BE2C (cell line): ENCODE results near the gene NT5C3A.
"Not testable (repeated sequence)": the region's sequence is repeated elsewhere in the genome, so short reads cannot be mapped to it uniquely, and the experiment has no call there.

Experiments used
- DNase-seq: peaks from one replicate; pipeline ENCODE4 v3.0.0-alpha.2; 2020
- H3K27me3 ChIP-seq: fragments of 250-450 bp; sonication (Bioruptor Pico); 2 replicates; pipeline ENCODE4 v1.5.1; 2020; ENCODE audit warnings: mild to moderate bottlenecking
- H3K36me3 ChIP-seq: fragments of 250-450 bp; sonication (Bioruptor Pico); 2 replicates; pipeline ENCODE4 v1.5.1; 2020; ENCODE audit warnings: mild to moderate bottlenecking
- H3K4me1 ChIP-seq: fragments of 250-450 bp; sonication (Bioruptor Pico); 2 replicates; pipeline ENCODE4 v1.5.1; 2020
- H3K4me3 ChIP-seq: 2 replicates; pipeline ENCODE4 v1.5.1; 2011; ENCODE audit warnings: low read depth, low read length
- H3K9me3 ChIP-seq: fragments of 250-450 bp; sonication (Bioruptor Pico); 2 replicates; pipeline ENCODE4 v1.5.1; 2020
- TF ChIP-seq, protein P1 (sequence below): IDR thresholded peaks from 2 replicates; pipeline ENCODE4 v1.5.1; 2012; ENCODE audit warnings: mild to moderate bottlenecking, low read depth, low read length

NT5C3A gene

DNA sequence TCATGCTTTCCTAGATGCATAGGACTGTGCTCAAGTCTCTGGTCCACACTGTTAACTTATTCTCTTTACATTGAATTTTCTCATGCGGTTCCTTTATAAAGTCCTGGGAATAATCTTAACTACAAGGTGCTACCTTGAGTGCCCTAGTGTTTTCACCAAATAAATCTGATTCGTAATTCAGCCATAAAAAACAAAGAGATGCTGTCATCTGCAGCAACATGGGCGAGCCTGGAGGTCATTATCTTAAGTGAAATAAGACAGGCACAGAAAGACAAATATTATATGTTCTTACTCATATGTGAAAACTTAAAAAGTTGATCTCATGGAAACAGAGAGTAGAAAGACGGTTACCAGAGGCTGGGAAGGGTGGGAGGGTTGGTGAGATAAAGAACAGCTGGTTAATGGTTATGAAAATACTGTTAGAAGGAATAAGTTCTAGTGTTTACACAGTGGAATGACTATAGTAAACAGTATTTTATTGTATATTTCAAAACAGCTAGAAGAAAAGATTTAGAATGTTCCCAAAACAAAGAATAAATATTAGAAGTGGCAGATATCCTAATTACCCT is 38.3 kb downstream of the NT5C3A start:
- H3K27me3 ChIP-seq = no peaks in the 10 kb centered on the region
- H3K4me1 ChIP-seq = no peaks in the 10 kb centered on the region

DNA sequence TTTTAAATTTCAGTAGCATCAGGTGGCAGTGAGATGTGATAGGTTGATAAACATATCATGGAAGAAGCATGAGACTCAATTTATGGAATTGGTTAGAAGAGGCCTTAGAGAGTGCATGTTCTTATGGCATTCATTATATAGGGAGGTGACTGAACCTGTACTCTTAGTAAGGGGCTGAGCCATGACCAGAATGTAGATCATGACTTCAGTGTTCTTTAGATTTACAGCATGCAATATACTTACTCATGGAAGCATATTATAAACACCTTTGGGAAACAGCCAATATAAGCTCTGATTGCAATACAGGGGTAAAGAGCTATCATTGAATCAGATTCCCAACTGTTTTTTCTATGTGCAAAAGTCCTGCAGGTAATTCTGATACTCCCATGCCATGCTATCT is 50.2 kb downstream of the NT5C3A start:
- TF ChIP-seq, protein P1, sequence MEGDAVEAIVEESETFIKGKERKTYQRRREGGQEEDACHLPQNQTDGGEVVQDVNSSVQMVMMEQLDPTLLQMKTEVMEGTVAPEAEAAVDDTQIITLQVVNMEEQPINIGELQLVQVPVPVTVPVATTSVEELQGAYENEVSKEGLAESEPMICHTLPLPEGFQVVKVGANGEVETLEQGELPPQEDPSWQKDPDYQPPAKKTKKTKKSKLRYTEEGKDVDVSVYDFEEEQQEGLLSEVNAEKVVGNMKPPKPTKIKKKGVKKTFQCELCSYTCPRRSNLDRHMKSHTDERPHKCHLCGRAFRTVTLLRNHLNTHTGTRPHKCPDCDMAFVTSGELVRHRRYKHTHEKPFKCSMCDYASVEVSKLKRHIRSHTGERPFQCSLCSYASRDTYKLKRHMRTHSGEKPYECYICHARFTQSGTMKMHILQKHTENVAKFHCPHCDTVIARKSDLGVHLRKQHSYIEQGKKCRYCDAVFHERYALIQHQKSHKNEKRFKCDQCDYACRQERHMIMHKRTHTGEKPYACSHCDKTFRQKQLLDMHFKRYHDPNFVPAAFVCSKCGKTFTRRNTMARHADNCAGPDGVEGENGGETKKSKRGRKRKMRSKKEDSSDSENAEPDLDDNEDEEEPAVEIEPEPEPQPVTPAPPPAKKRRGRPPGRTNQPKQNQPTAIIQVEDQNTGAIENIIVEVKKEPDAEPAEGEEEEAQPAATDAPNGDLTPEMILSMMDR = no peak
- Histone ChIP-seq H3K36me3 (peaks cover 26% of the 10 kb centered on the region), H3K4me3 (no peak overlapping the region)

More for the DNA sequence above, 38.3 kb downstream of the NT5C3A start:
- Histone ChIP-seq H3K9me3 (no peaks in the 10 kb centered on the region), H3K36me3 (peaks cover 30% of the 10 kb centered on the region), H3K4me3 (no peak overlapping the region)
- DNase-seq = no peak
- TF ChIP-seq, protein P1 = no peak

DNA sequence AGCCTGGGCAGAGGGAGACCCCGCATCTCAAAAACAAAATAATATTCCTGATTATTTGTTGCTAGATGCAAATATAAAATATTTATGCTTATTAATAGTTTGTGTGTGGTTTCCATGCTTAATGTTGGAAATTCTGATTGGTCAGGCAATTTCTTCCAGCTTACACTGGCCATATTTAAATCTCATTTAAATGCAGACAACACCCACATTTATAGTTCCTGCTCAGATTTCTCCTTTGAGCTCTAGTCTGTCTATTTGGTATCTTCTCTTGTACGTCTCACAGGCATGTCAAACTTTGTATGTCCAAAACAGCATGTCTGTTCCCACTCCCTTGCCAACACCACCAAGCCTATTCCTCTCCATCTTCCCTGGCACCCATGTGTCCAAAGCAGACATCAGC is 52.8 kb downstream of the NT5C3A start:
- H3K9me3 ChIP-seq = no peaks in the 10 kb centered on the region
- H3K36me3 ChIP-seq = peaks cover 18% of the 10 kb centered on the region
- H3K4me3 ChIP-seq = no peak overlapping the region
- no peaks in the 10 kb centered on the region for H3K27me3 ChIP-seq
- no peak for DNase-seq
- TF ChIP-seq, protein P1 = no peak
- no peaks in the 10 kb centered on the region for H3K4me1 ChIP-seq

More for the DNA sequence above, 50.2 kb downstream of the NT5C3A start:
- no peaks in the 10 kb centered on the region for H3K4me1 ChIP-seq
- no peaks in the 10 kb centered on the region for H3K9me3 ChIP-seq
- DNase-seq = no peak
- no peaks in the 10 kb centered on the region for H3K27me3 ChIP-seq

DNA sequence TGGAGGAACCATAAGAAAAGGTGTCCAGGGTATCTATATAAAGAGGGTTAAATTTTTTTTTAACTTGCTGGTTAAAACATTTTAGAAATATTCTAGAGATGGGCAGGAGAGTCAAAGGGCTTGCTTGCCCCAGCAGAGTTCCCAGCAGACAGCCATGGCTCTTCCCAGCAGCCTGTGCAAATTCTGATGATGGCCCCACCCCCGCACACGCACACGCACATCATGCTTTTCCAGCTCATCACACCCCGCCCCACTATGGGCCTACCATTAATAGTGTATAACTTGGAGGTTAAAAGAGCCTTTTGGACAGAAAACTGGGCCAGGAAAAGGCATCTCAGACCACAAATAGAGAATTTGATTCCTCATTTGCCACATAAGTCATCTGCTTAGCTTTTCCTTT is 56.9 kb downstream of the NT5C3A start:
- not testable (repeated sequence) for H3K36me3 ChIP-seq, H3K27me3 ChIP-seq, H3K9me3 ChIP-seq, DNase-seq, H3K4me3 ChIP-seq, H3K4me1 ChIP-seq

DNA sequence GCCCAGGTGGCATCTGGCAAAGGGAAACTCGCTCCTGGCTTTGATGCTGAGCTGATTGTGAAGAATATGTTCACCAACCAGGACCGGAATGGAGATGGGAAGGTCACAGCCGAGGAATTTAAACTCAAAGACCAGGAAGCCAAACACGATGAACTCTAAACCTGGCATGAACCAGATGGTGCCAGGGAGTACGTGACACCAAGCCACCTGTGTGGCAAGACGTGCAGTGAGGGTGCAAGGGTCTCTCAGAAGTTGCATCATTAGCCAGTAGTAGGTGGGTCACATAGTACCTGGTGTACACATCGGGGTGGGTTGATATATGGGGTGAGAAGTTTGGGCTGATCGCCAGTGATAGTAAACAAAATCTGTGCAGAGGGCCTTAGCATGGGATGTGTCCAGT is 57.4 kb downstream of the NT5C3A start:
- H3K4me1 ChIP-seq, H3K27me3 ChIP-seq, H3K9me3 ChIP-seq, DNase-seq, H3K4me3 ChIP-seq, H3K36me3 ChIP-seq: not testable (repeated sequence)

DNA sequence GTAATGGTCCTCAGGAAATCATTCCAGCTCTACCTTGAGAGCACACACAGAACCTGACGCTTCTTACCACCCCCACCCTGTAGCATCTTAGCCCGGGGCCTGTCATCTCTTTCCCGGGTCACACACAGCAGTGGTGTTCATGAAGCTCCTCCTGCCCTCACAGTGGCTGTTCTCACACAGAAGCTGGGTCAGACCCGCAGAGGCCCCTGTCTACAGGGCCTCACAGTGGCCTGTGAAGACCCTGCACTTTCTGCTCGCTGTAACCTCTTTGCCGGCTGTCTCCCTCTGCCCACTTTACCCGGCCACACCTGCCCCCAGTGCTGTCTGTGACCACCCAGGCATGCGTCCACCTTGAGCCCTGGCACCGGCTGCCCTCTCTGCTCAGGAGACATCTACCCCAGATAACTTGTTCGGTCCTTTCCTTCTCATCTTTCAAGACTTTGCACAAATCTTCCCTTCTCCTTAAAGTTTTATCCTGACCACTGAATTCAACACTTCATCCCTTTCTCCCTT is 58.4 kb downstream of the NT5C3A start:
- DNase-seq, H3K27me3 ChIP-seq, H3K9me3 ChIP-seq, H3K36me3 ChIP-seq, H3K4me3 ChIP-seq, H3K4me1 ChIP-seq: not testable (repeated sequence)

DNA sequence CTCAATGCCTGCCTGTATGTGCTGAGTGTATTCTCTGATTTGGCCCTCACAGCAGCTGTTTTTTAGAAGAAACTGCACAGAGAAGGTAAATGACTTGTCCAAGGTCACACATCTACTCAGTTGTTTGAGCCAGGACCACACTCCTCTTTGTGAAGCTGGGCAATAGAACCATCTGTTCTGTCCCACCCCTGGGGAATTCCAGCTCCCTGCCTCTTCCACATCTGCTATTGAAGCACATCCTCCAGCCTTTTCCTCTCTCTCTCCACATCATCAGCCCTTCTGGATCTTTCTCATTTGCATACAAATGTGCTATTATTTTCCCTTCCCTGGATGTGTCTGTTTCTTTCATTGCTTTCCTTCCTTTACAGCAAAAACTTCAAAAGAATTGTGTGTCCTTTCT is 59.5 kb downstream of the NT5C3A start:
- H3K4me3 ChIP-seq, DNase-seq, H3K27me3 ChIP-seq, H3K4me1 ChIP-seq, H3K9me3 ChIP-seq, H3K36me3 ChIP-seq: not testable (repeated sequence)

DNA sequence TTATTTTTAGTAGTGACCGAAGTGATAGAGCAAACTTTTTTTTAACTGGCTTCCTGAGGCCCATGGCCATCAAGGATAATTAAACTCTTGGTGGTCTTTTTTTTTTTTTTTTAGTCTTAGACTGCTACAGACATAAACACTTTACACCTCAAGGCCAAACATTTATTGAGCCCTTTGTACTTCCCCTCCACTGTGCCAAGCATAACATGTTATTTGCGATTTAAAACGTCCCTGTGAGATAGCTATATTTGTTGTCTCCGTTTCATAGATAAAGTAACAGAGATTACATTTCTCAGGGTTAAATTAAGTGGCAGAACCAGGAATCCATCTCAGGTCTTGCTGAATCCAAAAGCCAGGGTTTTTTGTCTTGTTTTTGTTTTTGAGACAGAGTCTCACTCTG is 63.2 kb downstream of the NT5C3A start:
- not testable (repeated sequence) for H3K36me3 ChIP-seq, DNase-seq, H3K27me3 ChIP-seq, H3K4me3 ChIP-seq, H3K4me1 ChIP-seq, H3K9me3 ChIP-seq

DNA sequence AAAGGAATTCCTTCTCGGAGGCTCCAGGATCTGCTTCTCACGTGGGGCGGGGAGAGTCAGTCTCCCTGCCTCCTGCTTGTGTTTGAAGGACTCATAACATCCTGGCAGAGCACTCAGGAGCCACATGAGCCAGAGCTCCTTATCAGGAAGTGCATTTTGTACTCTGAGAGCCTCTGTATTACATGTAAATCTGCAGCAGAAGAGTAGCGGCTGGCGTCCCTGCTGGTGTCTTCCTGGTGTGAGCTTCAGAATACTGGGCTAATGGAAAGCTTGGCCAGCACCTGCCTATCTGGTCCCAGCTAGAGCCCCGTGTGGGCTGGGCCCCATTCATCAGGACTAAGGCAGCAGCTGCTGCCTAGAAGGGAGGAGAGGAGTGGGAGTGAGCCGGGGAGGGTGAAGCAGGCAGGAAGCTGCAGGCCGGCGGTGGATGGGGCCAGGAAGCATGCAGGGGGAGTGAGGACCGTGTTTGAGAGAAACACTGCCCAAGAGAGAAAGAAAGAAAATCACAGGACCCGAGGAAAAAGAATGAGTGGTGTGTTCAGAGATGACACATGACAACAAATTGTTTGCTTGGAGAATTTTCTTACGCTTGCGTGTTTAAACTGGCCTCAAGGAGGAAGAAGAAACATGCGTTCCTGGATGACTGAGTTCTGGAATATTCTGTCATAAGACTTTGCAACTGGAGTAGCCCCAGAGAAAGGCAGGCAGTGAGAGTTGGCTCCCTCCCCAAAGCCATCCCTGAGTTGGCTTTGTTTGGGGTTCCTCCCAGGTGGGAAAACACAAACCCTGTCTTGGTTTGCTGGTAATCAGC is 64.0 kb downstream of the NT5C3A start:
- peak; percentile 53 for DNase-seq
- not testable (repeated sequence) for H3K4me1 ChIP-seq, H3K27me3 ChIP-seq, H3K9me3 ChIP-seq, H3K36me3 ChIP-seq
- peak overlapping the region; percentile 11; the same call in 1 of the 2 replicates for H3K4me3 ChIP-seq

DNA sequence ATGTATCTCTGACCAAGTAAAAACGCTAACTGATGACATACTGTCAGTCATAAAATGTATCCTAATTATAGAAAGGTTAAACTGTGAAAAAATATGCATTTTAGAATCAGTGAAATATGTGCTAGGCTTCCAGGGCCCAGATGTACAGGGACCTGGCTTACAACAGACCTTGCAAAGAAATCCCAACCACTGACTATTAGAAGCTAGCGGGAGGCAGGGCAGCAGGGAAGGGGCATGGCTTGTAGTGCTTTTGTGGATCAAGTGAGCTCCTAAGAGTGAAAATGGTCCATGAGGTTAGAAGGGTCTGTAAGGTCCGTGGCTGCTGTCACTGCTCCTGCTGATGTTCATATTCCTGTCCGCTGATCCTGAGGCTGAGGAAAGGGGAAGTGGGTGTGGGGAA is 64.6 kb downstream of the NT5C3A start:
- DNase-seq, H3K4me1 ChIP-seq, H3K9me3 ChIP-seq: not testable (repeated sequence)

DNA sequence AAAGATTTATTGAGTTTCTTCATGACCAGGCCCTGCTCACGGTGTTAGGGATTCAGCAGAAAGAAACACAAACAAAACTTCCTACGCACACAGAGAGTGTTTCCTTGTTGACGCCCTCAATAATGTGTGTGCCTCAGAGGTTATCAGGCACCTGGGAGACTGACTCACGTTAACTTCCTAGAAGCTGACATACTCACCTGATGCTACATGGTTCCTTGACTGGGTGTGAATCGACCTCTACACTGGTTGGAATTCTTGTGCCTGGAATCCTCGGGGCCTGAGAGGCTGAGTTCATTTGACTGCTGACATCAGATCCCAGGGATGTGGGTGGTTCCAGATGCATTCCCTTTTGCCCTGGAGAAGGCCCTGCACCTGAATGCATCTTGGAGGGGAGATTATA is 69.8 kb downstream of the NT5C3A start:
- H3K4me3 ChIP-seq, DNase-seq, H3K27me3 ChIP-seq, H3K9me3 ChIP-seq, H3K36me3 ChIP-seq, H3K4me1 ChIP-seq: not testable (repeated sequence)

More for the DNA sequence above, 64.6 kb downstream of the NT5C3A start:
- not testable (repeated sequence) for H3K4me3 ChIP-seq, H3K36me3 ChIP-seq, H3K27me3 ChIP-seq

DNA sequence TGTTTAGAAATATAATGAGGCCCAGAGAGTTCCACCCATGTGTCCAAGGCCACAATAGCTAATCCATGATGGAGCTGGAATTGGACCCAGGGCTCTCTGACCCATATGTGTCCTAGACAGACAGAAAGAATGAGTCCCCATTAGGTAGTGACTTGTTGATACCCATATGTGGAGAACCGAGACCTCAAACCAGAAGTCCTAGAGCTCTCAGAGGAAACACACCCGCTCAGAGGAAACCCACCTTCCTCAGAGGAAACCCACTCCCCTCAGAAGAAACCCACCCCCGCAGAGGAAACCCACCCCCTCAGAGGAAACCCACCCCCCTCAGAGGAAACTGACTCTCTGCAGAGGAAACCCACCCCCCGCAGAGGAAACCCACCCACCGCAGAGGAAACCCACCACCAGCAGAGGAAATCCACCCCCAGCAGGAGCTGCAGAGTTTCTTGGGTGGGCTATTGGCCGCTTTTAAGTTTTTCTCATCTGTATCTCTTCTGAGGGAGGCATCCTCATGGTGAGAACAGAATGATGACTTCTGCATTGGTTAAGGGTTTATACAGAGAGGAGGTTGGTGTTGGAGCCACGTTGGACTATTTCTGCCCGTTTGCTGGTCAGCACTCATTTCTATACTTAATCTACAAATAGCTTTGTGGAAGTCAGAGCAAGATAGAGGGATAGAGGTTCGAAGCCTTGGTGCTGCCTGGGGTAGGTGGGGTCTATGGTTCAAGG is 70.4 kb downstream of the NT5C3A start:
- not testable (repeated sequence) for H3K4me1 ChIP-seq, H3K27me3 ChIP-seq, H3K9me3 ChIP-seq, H3K4me3 ChIP-seq, DNase-seq, H3K36me3 ChIP-seq
